Thoracic aorta (tissue), 2 donors: Measurements from ENCODE around the gene CDC14C. TPM values are rescaled to one million over a fixed set of nuclear protein-coding genes. Genes with fewer than 3 reads are reported as not detected.

Experiments
- ATAC-seq: fragments of 150-250 bp; one replicate; pipeline ENCODE4 v1.8.0; 2017; ENCODE audit warnings: low read depth; ENCODE audit not compliant: insufficient number of reproducible peaks, low FRiP score
- DNase-seq: peaks from one replicate; pipeline ENCODE4 v3.0.0-alpha.2; 2020; ENCODE audit warnings: low spot score
- H3K27ac ChIP-seq, 2 donors: fragments of 200-600 bp; sonication (generic); 1 replicate in 1 of 2; 2 replicates in 1 of 2; pipeline ENCODE4 v1.5.1; 2016; ENCODE audit warnings: mild to moderate bottlenecking in 2 of 2, moderate library complexity in 2 of 2
- H3K27me3 ChIP-seq: fragments of 200-600 bp; sonication (generic); replicated peaks from 2 replicates; pipeline ENCODE4 v1.6.0; 2016; ENCODE audit warnings: mild to moderate bottlenecking; ENCODE audit not compliant: insufficient read depth
- H3K36me3 ChIP-seq: fragments of 200-600 bp; sonication (generic); one replicate; pipeline ENCODE4 v1.5.1; 2016
- H3K4me1 ChIP-seq, 2 donors: fragments of 200-600 bp; sonication (generic); 1 replicate in 1 of 2; 2 replicates in 1 of 2; pipeline versions ENCODE4 v1.5.1 to v1.6.0; 2016; ENCODE audit warnings: low read depth in 2 of 2, mild to moderate bottlenecking in 1 of 2; ENCODE audit not compliant: control insufficient read depth in 1 of 2
- H3K4me3 ChIP-seq: fragments of 200-600 bp; sonication (generic); 2 replicates; pipeline ENCODE4 v1.5.1; 2016; ENCODE audit warnings: mild to moderate bottlenecking
- H3K9me3 ChIP-seq: fragments of 200-600 bp; sonication (generic); 2 replicates; pipeline ENCODE4 v1.5.1; 2016
- total RNA-seq, 2 donors: library from RNA; depleted of rRNA; stranded (reverse); fragments of >200 nt; gene quantifications; one replicate each; pipeline versions ENCODE4 v1.1.0 to v1.2.3, GENCODE V29; 2016
- TF ChIP-seq, protein P1 (sequence below): fragments of 200-600 bp; sonication (generic); IDR thresholded peaks from one replicate; pipeline ENCODE4 v1.5.1; 2019; ENCODE audit warnings: antibody characterized with exemption

CDC14C gene
- total RNA-seq, 2 donors from 2014 or later: not detected

DNA sequence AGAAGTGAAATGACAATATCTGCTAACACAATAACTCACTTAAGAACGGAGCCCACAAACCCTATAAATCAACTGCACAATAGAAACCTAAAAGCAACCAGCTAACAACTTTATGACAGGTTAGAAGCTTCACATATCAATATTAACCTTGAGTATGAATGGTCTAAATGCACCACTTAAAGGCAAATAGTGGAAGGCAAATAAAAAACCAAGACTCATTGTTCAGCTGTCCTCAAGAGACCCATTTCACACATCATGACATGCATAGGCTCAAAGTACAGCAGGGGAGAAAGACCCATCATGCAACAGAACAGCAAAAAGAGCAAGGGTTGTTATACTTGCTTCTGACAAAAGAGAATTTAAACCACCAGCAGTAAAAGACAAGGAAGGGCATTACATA is 46.8 kb downstream of the CDC14C start:
- H3K9me3 ChIP-seq: no peaks in the 10 kb centered on the region
- no peak overlapping the region for H3K27ac ChIP-seq
- TF ChIP-seq, protein P1, sequence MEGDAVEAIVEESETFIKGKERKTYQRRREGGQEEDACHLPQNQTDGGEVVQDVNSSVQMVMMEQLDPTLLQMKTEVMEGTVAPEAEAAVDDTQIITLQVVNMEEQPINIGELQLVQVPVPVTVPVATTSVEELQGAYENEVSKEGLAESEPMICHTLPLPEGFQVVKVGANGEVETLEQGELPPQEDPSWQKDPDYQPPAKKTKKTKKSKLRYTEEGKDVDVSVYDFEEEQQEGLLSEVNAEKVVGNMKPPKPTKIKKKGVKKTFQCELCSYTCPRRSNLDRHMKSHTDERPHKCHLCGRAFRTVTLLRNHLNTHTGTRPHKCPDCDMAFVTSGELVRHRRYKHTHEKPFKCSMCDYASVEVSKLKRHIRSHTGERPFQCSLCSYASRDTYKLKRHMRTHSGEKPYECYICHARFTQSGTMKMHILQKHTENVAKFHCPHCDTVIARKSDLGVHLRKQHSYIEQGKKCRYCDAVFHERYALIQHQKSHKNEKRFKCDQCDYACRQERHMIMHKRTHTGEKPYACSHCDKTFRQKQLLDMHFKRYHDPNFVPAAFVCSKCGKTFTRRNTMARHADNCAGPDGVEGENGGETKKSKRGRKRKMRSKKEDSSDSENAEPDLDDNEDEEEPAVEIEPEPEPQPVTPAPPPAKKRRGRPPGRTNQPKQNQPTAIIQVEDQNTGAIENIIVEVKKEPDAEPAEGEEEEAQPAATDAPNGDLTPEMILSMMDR: no peak
- no peaks in the 10 kb centered on the region for H3K27me3 ChIP-seq
- H3K36me3 ChIP-seq: no peaks in the 10 kb centered on the region
- no peak overlapping the region for H3K4me3 ChIP-seq
- DNase-seq (no peak), ATAC-seq (no peak)
- H3K4me1 ChIP-seq: no peaks in the 10 kb centered on the region

DNA sequence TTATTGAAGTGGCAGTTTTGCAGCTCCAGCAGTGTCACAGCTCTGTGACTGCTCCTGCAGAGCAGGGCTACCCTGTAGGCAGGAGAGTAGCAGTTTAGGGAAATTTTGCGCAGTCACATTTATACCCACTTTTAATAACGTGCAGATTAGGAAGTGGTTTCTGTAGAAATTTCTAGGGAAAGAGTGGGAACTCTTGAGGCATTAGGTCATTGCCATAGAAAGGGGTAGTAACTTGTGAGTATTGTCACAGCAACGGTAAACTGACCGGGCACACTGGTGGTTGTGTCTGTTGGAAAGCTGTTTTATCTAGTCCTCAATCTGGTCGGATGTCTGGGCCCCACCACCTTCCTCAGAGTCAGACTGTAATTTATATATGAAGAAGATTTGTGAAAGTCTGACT is 51.9 kb downstream of the CDC14C start:
- TF ChIP-seq, protein P1: no peak
- H3K27ac ChIP-seq: no peak overlapping the region
- ATAC-seq (no peak), DNase-seq (no peak)
- H3K36me3 ChIP-seq: no peaks in the 10 kb centered on the region
- no peaks in the 10 kb centered on the region for H3K27me3 ChIP-seq
- H3K4me3 ChIP-seq: no peak overlapping the region
- no peaks in the 10 kb centered on the region for H3K4me1 ChIP-seq
- H3K9me3 ChIP-seq: no peaks in the 10 kb centered on the region

DNA sequence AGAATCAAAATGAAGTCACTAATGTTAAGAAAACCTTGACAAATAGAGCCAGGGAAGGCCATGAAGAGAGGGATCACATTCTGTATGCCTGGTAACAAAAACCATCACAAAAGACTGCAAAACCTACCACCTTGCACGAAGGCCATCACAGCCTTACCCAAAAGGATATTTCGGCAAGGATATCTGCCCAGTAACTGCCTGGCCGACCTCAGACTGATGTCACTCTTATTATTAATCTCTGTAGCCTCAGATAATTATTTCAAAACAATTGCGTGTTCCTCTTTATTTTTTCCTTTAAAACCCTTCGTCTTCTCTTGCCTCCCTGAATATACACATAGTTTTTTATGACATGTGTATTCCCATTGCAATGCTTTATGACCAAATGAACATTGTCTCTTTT is 52.5 kb downstream of the CDC14C start:
- no peaks in the 10 kb centered on the region for H3K27me3 ChIP-seq
- DNase-seq (no peak), ATAC-seq (no peak)
- H3K27ac ChIP-seq: no peak overlapping the region
- H3K36me3 ChIP-seq: no peaks in the 10 kb centered on the region
- H3K4me1 ChIP-seq: no peaks in the 10 kb centered on the region
- H3K9me3 ChIP-seq: no peaks in the 10 kb centered on the region
- no peak overlapping the region for H3K4me3 ChIP-seq
- TF ChIP-seq, protein P1: no peak
